22Rv1 (cell line): ENCODE measurements around the gene GLIS1.

Experiments used
- ZFX ChIP-seq: fragments of 450-650 bp; IDR thresholded peaks from 2 replicates; pipeline ENCODE4 v1.6.1; 2017; ENCODE audit warnings: antibody characterized with exemption, borderline replicate concordance
- TF ChIP-seq, protein P1 (sequence below): fragments of 450-650 bp; IDR thresholded peaks from 2 replicates; pipeline ENCODE4 v1.5.1; 2017; ENCODE audit warnings: mild to moderate bottlenecking

DNA sequence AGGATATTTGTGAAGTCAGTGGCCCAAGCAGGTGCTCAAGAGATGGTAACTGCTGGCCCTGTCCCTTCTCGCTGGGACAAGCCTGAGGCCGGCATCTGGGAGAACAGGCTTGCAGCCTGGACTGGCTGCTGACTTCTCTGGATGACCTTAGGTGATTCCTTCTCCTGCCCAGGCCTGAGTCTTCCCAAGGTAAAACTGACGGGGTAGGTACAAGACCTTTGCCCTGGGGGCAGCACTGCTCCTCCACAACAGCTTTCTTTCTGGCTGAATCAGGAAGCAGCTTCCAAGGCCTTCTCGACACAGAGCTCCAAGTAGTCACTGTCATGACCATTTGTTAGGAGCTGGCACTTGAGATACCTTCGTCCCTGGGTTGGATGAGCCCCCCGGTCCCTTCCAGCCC lies 220.2 kb downstream of the GLIS1 start:
- TF ChIP-seq, protein P1, sequence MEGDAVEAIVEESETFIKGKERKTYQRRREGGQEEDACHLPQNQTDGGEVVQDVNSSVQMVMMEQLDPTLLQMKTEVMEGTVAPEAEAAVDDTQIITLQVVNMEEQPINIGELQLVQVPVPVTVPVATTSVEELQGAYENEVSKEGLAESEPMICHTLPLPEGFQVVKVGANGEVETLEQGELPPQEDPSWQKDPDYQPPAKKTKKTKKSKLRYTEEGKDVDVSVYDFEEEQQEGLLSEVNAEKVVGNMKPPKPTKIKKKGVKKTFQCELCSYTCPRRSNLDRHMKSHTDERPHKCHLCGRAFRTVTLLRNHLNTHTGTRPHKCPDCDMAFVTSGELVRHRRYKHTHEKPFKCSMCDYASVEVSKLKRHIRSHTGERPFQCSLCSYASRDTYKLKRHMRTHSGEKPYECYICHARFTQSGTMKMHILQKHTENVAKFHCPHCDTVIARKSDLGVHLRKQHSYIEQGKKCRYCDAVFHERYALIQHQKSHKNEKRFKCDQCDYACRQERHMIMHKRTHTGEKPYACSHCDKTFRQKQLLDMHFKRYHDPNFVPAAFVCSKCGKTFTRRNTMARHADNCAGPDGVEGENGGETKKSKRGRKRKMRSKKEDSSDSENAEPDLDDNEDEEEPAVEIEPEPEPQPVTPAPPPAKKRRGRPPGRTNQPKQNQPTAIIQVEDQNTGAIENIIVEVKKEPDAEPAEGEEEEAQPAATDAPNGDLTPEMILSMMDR, result no peak
- no peak for TF ChIP-seq ZFX
